Activated CD4-positive, alpha-beta T cell treated with anti-CD3 and anti-CD28 coated beads, Interleukin-2, amount 10 ng/mL, durations not matched to agents 24 days and 14 days (primary cell): ENCODE measurements around the gene CA6. TPM values are rescaled to one million over a fixed set of nuclear protein-coding genes. Genes with fewer than 3 reads are reported as not detected.

Source experiments
- total RNA-seq: library from RNA; stranded (reverse); gene quantifications from 2 replicates; pipeline ENCODE4 v1.2.3, GENCODE V29; 2022

CA6 gene
- total RNA-seq, 1 donor from 2014 or later: 1.0 TPM

Other genes starting within 250 kb of the CA6 start
- 69.3 and 85.6 TPM in 2 replicates for gene RERE, start 128.2 kb upstream of the CA6 start, total RNA-seq
- 3,899 and 3,999 TPM in 2 replicates for gene ENO1, start 67.2 kb upstream of the CA6 start, total RNA-seq
- gene SLC2A7, start 80.6 kb downstream of the CA6 start, total RNA-seq: not detected in 2 replicates
- not detected in 2 replicates for gene SLC2A5, start 123.8 kb downstream of the CA6 start, total RNA-seq
- gene GPR157, start 183.2 kb downstream of the CA6 start, total RNA-seq: 2.1 and 4.6 TPM in 2 replicates